GM12891 (cell line): Measurements from ENCODE around the gene KNDC1.

Experiments used
- POLR2A ChIP-seq: IDR thresholded peaks from 2 replicates; pipeline ENCODE4 v1.6.1; 2011; ENCODE audit warnings: low read depth, low read length, control low read depth
- POLR2AphosphoS5 ChIP-seq: IDR thresholded peaks from 2 replicates; pipeline ENCODE4 v1.6.1; 2011; ENCODE audit warnings: low read depth, low read length, control low read depth
- SPI1 ChIP-seq: IDR thresholded peaks from 2 replicates; pipeline ENCODE4 v1.6.1; 2011; ENCODE audit warnings: low read depth, low read length, control low read depth

- TF ChIP-seq POLR2A (no peak), POLR2AphosphoS5 (no peak), SPI1 (no peak)
These were observed 70.6 kb downstream of the KNDC1 start for GRCh38 chr10:133230387-133231195.
